ENCODE results near the gene GNPTG. TPM values are rescaled to one million over a fixed set of nuclear protein-coding genes. Genes with fewer than 3 reads are reported as not detected.

Gene GNPTG
- total and polyA plus RNA-seq, 9 of the 15 experiments (the other 6 are each of a cell fraction or from before 2014, with no cell fraction given) = 0.69 to 33.3 (median 13.6) TPM

DNA sequence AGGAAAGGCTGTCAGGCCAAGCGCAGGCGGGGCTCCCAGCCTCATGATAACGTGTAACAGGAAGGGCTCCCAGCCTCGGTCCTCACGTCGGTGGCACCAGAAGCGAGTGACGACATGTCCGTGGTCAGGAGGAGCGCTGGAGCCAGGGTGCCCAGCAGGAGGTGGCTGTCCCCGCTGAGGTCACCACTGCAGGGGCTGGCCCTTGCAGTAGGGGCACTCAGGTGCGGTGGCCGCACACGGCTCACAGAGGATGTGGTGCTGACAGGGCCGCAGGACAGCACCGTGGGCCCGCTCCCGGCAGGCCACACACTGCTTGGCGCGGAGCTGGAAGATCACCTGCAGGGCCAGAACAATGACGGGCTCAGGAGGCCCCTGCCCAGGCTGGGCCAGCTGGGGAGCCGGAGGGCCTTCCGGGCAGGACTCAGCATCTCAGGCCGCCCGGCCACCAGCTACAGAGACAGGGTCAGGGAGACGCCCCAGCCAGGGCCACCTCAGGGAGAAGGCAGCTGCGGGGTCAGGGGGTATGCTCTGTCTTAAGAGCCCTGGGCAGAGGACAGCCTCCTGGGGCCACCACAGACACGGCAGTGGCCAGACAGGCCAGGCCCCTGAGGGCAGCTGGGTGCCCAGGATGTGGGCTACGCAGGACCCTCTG, 14.5 kb downstream of the GNPTG start:
- in situ Hi-C loops (cut with MboI) = no loop called here
- FAIRE-seq = no peak
- Histone ChIP-seq H2AFZ (ENCODE audit: low read depth, low read length) (no peak overlapping the region), H3K4me2 (ENCODE audit: insufficient read depth, low read length) (no peak overlapping the region), H3K27ac (ENCODE audit: extremely low read depth, low read depth, low read length) (no peak overlapping the region), H3K9ac (ENCODE audit: insufficient read depth in 1 of 2, low read depth in 2 of 2, low read length in 2 of 2) (peak overlapping the region in 1 of 2 experiments; percentile 9; a peak in 1 of 4 replicates), H4K20me1 (replicated peaks; ENCODE audit: control insufficient read depth, insufficient read depth, low read length) (0 out of 2 replicates have a peak, but pooled peaks cover 12% of the 10 kb centered on the region), H3K9me3 (replicated peaks; ENCODE audit: control insufficient read depth, insufficient read depth, low read depth, low read length) (no peaks in the 10 kb centered on the region), H3K9me1 (ENCODE audit: control insufficient read depth, insufficient read depth, low read length) (no peaks in the 10 kb centered on the region), H3K36me3 (ENCODE audit: control insufficient read depth, insufficient read depth, low read length) (peaks cover 73% of the 10 kb centered on the region; the same call in 2 of the 3 replicates), H3K79me2 (ENCODE audit: control insufficient read depth, insufficient read depth, low read length) (peaks cover 14% of the 10 kb centered on the region), H3K4me3 (no peak overlapping the region), H3K4me1 (replicated peaks in 1 of 2; ENCODE audit: control insufficient read depth in 2 of 2, insufficient read depth in 2 of 2, low read length in 2 of 2) (peaks cover 0 to 53% of the 10 kb centered on the region in 2 experiments; a peak in 2 of 5 replicates), H3K27me3 (ENCODE audit: control insufficient read depth in 2 of 2, insufficient read depth in 2 of 2, low read length in 2 of 2) (no peaks in the 10 kb centered on the region)
- intact Hi-C loops (cut with micrococcal nuclease) = no loop called here
- ChIA-PET CTCF (ENCODE audit: low intra/inter-chr PET ratio) (no interaction called here), POLR2A (interaction anchor here (0.5 to 8.1 kb wide), 4 partner anchors 12 to 207 kb away, joined by 3 to 73 read pairs (median 4); no protein-coding TSS in a partner anchor)
- TF ChIP-seq HDAC2 (IDR thresholded peaks at IDR 0.05) = no peak
- TF ChIP-seq POLR2A (conservative IDR thresholded peaks at IDR 0.05) = peak; percentile 43; the same call in 1 of the 2 replicates
- no peak for TF ChIP-seq ATF2 (CRISPR knock-in tag; IDR thresholded peaks at IDR 0.05)
- TF ChIP-seq NFIC (IDR thresholded peaks at IDR 0.05) = no peak
- TF ChIP-seq, protein P1, sequence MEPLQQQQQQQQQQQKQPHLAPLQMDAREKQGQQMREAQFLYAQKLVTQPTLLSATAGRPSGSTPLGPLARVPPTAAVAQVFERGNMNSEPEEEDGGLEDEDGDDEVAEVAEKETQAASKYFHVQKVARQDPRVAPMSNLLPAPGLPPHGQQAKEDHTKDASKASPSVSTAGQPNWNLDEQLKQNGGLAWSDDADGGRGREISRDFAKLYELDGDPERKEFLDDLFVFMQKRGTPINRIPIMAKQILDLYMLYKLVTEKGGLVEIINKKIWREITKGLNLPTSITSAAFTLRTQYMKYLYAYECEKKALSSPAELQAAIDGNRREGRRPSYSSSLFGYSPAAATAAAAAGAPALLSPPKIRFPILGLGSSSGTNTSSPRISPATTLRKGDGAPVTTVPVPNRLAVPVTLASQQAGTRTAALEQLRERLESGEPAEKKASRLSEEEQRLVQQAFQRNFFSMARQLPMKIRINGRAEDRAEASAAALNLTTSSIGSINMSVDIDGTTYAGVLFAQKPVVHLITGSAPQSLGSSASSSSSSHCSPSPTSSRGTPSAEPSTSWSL (CRISPR knock-in tag; IDR thresholded peaks at IDR 0.05; ENCODE audit: borderline replicate concordance) = no peak
- TF ChIP-seq POLR2G (IDR thresholded peaks at IDR 0.05; ENCODE audit: low read depth, low read length) = peak; percentile 70
- TF ChIP-seq TGIF2 (CRISPR knock-in tag; IDR thresholded peaks at IDR 0.05) = no peak
- peak; percentile 41 for TF ChIP-seq RBM22 (IDR thresholded peaks at IDR 0.05; ENCODE audit: low read depth, low read length, poor library complexity, severe bottlenecking)
- no peak for TF ChIP-seq ZNF561 (CRISPR knock-in tag; conservative IDR thresholded peaks at IDR 0.05)
- TF ChIP-seq, protein P2, sequence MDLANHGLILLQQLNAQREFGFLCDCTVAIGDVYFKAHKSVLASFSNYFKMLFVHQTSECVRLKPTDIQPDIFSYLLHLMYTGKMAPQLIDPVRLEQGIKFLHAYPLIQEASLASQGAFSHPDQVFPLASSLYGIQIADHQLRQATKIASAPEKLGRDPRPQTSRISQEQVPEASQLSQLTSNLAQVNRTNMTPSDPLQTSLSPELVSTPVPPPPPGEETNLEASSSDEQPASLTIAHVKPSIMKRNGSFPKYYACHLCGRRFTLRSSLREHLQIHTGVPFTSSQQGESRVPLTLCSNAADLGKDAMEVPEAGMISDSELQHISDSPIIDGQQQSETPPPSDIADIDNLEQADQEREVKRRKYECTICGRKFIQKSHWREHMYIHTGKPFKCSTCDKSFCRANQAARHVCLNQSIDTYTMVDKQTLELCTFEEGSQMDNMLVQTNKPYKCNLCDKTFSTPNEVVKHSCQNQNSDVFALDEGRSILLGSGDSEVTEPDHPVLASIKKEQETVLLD (IDR thresholded peaks at IDR 0.05) = no peak
- TF ChIP-seq ZNF780A (CRISPR knock-in tag; IDR thresholded peaks at IDR 0.05) = no peak
- TF ChIP-seq, protein P3, sequence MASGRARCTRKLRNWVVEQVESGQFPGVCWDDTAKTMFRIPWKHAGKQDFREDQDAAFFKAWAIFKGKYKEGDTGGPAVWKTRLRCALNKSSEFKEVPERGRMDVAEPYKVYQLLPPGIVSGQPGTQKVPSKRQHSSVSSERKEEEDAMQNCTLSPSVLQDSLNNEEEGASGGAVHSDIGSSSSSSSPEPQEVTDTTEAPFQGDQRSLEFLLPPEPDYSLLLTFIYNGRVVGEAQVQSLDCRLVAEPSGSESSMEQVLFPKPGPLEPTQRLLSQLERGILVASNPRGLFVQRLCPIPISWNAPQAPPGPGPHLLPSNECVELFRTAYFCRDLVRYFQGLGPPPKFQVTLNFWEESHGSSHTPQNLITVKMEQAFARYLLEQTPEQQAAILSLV (tag; IDR thresholded peaks at IDR 0.05) = no peak
- DNase-seq (ENCODE audit: extremely low read depth in 1 of 4, low spot score in 3 of 4) = no peak
- WGBS (ENCODE audit: insufficient coverage, low coverage, missing lambda C conversion rate) = 89% methylated on average over 25 of the region's 29 CpGs
- BruUV-seq (replicated peaks) = no TSS peak
- ATAC-seq = no peak
